ENCODE results near the gene SHBG.

SHBG gene

DNA sequence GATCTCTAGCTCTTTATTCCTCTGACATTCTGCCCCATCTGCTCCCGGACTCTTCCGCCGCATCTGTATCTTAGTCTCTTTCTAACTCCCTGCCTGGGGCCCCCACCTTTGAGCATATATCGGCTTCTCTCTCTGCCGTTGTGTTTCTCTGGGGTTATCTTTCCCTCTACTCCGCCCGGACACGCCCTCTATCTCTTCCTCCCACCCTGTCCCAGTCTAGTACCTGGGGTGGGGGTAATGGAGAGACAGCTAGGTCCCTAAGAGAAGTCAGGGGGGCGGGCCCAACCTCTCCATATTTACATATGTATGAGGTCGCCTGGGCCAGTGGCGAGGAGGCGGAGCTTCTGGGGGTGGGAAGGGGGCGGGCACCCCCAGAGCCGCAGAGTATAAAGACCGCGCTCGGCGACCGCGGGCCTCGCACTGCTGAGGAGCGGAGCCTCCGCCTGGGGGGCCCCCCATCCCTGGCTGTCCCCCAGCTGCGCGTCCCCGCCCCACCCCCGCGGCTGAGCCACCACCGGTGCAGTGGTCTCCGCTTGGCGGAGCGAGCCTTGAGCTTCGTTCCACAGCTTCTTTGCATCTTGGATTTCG is 20.7 kb downstream of the SHBG start, which contains the start of gene ATP1B2:
Gene ATP1B2, plus strand, starts transcription at position 418 of the 588 bp plus-strand sequence. CDS start 593 bp downstream, outside the sequence.
- peak; percentile 96 for DNase-seq (ENCODE audit: low spot score)

DNA sequence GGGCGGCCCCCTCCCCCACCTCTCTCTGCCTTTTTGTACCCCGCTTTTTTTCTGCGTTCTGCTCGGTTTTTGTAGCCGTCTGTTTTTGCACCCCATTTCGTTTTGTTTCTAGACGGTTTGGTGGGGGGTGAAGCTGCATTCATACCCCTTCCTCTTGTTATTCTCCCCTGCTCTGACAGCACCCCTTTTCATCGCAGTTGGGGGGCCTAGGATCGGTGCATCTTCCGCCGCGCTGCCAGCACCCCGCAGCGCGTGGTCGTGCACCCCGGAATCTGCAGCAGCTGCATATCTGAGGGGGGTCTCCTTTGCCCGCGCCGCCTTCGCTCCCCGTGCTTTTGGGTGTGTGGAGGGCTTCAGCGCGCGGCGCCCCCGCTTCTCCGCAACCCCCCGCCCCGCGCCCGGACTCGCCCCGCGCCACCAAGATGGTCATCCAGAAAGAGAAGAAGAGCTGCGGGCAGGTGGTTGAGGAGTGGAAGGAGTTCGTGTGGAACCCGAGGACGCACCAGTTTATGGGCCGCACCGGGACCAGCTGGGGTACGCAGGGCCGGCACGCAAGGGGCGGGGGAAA is 21.2 kb downstream of the SHBG start:
- DNase-seq (ENCODE audit: low spot score): no peak

DNA sequence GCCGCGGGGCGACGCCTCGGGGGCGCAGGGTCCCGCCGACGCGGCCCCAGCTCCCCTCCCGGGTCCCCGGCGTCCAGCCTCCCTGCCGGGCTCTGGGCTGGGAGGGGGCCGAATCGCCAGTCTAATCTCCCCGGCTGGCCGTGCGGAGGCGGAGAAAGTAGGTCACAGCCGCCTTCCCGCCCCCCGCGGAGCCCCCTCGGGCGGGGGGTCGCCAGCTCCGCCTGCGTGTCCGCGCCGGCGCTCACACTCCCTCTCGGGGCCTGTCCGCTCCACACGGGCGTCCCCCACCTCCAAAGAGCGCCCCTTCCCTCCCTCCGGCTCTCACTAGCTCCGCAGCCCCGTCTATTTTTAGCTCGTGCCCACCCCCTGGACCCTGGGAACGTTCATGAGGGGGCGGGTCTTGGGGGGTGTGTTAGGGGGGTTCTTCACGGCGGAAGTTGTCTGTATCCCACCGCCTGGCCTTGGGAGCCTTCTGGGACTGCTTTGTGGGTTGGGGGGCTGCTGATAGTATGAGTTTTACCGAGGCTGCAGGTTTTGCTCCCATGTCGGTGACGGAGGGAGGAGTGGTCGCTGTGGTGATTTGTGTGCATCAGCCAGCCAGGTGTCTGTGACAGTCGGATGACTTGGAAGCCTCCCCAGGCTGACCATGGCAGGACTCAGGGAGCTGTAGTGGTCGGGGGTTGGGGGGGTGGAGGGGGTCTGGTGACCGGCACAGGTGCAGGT is 21.9 kb downstream of the SHBG start:
- DNase-seq (ENCODE audit: low spot score): peak; percentile 50

DNA sequence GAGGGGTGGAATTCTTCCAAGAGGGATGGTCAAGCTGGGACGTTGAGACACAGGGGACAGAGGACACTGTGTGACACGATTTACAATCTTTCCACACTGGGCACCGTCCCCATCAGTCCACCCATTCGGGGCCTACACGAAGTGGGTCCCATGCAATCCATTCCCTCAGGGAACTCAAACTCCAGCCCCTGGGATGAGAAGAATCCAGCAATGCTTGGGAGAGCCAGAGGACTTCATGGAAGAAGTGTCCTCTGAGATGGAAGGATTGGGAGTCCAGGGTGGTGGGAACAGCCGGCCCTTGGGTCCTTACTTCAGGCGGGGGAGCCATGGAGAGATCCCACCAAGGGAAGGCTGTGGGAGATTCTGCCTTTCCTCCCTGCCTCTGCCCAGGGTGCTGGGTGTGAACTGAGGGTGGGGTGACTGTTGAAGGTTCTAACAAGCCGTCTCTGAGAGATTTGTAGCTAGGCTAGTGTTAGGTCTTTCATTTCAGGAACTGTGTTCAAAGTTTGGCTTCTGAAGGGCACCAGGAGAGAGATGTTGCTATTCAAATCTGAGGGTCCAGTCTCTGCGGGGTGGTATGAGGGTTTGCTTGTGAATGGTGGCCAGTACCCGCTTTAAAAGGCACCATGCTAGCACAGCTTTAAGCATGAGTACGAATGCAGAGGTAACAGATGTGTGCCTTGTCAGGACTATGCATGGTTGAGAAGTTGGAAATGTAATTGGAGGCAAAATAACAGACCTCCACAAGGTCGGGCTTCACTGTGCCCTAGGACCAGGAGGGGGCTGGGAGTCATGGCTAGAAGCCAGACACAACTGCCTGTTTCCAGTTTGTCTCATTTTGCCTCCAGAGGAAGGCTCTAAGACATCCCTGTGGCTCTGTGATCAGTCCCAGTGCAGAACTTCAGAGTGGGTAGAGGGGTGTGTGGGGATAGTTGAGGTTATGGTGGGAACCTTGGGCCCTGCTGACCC is 22.7 kb downstream of the SHBG start:
- peak; percentile 40 for DNase-seq (ENCODE audit: low spot score)

DNA sequence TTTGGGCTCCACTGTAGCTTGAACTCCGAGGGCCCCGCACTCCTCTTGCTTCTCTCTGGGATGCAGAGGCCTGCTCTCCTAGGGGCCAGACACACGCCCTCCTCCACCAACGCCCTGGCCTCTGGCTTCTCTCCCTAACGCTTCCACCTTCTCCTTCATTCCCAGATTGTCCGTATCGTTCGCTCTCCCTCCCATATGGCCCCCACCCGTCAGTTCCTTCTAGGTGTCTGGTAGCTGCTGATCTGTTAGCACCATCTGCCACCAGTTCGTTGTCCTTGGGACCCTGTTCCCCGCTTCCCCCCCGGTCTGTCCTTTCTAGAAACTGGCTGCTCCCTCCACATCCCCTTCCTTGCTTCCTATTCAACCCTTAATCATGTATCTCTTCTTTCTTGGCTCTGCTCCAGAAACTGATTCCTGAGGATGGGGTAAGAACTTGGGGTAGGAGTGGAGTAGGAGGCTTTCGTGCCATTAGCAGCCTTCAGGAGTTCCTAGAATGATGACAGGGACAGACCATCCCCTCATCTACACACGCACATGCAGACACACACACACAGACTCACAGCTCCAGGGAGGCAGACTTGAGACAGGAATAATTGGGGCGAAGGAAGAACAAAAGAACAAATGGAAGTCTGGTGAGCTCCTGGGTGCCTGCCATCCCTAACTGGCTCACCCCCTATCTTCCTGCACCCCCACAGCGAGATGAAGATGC is 25.1 kb downstream of the SHBG start:
- DNase-seq (ENCODE audit: low spot score): no peak

DNA sequence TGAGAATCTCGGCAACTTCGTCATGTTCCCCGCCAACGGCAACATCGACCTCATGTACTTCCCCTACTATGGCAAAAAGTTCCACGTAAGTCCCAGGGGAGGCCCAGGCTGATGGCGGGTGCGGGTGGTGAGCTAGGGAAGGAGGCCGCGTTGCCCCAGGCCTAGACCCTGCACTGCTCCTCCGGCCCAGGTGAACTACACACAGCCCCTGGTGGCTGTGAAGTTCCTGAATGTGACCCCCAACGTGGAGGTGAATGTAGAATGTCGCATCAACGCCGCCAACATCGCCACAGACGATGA is 25.6 kb downstream of the SHBG start:
- no peak for DNase-seq (ENCODE audit: low spot score)

DNA sequence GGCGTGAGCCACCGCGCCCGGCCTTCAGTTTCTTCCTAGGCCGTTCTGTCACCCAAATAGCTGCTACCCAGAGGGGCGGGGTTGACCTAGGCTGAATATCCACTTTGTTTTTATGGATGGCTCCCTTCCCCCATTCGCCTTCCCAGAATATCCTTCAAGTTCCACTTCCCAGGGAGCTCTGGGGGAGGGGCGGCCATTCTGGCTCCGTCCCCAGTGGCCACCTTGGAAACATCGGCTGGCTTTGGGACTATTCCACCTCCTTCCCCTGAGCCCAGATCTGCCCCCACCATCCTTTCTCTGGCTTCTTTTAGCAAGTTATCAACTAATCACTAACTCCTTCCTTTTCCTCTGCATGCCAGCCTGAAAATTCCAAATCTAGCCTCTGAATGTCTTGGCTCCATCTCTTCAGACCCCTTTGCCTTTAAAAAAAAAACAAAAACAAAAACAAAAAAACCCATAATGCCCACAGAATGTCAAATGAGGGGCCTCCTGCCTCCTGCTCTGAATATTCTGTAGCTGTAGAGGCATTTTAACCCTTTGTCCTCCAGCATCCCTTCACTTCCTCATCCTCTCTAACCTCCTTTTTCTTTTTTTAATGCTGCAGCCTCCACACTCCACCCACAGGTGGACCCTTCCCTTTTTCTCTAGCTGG is 27.1 kb downstream of the SHBG start:
- DNase-seq (ENCODE audit: low spot score): peak; percentile 74

DNA sequence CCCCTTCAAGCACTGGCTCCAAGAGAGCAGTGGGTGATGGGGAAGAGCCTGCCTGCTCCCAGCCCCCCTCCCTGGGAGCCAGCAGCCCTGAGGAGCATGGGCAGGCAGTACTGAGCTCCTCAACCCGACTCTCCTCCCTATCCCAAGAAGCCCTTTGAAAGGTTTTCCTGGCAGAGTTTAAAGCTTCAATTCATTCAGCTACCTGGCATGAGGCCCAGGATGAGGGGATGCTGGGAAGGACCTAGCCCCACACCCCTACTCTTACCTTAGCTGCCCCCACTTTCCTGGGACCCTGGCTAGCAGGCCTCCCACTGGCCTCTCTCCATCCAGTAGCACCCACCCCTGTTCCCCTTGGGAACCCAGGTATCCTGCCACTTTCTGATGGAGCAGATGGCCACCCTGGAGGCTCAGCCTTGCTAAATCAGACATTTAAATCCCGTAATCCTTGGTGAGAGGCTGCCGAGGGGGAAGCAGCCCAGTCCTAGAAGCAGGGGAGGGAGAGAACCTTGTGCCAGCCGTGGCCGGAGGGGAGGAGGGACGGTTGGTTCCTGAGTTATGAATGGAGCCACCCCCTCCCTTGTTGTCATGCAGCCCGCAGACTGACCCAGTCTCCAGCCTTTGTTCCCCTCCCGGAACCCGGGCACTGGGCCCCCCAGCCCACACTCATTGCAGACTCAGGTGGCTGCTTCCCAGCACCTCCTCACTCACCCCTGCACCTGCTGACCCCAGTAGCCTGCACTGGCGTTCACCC is 37.9 kb downstream of the SHBG start:
- DNase-seq (ENCODE audit: low spot score): peak; percentile 28

DNA sequence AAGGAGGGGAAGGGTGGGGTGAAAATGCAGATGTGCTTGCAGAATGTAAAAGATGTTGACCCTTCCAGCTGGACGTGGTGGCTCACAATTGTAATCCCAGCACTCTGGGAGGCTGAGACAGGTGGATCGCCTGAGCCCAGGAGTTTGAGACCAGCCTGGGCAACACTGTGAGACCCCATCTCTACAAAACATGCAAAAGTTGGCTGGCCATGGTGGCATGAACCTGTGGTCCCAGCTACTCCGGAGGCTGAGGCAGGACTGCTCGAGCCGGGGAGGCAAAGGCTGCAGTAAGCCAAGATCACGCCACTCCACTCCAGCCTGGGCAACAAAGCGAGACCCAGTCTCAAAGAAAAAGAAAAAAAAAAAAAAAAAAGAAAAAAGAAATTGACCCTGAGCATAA is 38.5 kb downstream of the SHBG start:
- DNase-seq (ENCODE audit: low spot score): no peak

DNA sequence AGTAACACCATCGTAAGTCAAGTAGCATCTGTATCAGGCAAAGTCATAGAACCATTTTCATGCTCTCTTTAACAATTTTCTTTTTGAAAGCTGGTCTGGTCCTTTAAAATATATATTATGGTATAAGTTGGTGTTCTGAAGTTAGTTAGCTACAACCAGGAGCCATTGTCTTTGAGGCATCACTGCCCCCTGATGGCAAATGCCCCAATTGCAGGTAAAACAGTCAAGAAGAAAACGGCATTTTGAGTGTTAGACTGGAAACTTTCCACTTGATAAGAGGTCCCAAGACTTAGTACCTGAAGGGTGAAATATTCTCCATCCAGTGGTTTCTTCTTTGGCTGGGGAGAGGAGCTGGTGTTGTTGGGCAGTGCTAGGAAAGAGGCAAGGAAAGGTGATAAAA is 43.3 kb downstream of the SHBG start:
- DNase-seq (ENCODE audit: low spot score): peak; percentile 38

DNA sequence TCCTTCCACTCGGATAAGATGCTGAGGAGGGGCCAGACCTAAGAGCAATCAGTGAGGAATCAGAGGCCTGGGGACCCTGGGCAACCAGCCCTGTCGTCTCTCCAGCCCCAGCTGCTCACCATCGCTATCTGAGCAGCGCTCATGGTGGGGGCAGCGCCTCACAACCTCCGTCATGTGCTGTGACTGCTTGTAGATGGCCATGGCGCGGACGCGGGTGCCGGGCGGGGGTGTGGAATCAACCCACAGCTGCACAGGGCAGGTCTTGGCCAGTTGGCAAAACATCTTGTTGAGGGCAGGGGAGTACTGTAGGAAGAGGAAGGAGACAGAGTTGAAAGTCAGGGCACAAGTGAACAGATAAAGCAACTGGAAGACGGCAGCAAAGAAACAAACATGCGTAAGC is 45.0 kb downstream of the SHBG start:
- no peak for DNase-seq (ENCODE audit: low spot score)

DNA sequence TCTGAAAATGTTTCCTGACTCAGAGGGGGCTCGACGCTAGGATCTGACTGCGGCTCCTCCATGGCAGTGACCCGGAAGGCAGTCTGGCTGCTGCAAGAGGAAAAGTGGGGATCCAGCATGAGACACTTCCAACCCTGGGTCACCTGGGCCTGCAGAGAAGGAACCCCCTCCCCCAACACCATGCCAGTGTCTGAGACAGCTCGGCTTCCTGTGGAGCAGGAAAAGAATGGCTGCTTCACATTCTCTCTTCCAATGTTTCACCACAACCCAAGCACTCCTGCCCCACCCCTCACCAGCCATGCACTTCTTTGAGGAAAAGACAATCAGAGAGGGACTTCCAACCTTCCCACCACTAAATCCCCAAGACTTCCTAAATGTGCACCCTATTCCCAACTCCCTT is 46.6 kb downstream of the SHBG start:
- DNase-seq (ENCODE audit: low spot score): no peak

DNA sequence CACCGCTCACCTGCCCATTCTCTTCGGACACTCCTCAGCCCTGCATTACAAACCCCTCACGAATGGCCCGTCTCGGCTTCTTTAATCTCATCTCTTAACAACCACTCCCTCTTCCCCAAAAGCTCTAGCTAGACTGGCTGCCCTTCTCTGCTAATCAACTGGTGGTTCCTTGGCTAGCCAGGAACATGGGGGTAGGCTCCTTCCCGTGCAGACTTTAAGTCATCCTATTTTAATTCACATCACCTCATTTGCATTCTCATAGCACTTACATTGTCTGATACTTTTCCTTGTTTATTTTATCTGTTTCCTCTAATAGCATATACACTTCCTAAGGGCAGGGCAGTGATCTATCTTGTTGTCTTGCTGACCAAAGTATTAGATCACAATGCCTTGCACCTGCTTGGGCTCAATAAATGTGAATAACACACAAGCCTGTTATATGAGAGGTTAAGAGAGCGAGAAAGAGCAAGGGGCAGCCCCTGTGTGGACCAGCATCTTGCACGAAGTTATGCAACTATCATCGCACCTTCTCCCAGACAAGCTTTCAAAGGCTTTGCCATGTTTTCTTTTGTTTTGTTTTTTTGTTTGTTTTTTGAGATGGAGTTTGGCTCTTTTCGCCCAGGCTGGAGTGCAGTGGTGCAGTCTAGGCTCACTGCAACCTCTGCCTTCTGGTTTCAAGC is 47.6 kb downstream of the SHBG start:
- no peak for DNase-seq (ENCODE audit: low spot score)
